Measurements from ENCODE around the gene HRH3. TPM values are rescaled to one million over a fixed set of nuclear protein-coding genes. Genes with fewer than 3 reads are reported as not detected.

The HRH3 gene
- total RNA-seq, 1 experiment from 2014 or later, result not detected

GRCh38 chr20:62202676-62203377 lies 17.3 kb downstream of the HRH3 start:
- no peak for DNase-seq (ENCODE audit: extremely low read depth, low read depth)

- DNase-seq (ENCODE audit: extremely low read depth, low read depth), result no peak
Measured at GRCh38 chr20:62202083-62202395, 18.0 kb downstream of the HRH3 start.

- no peak for DNase-seq (ENCODE audit: extremely low read depth, low read depth)
Measured at GRCh38 chr20:62201173-62202082, 18.6 kb downstream of the HRH3 start.

- no peak for DNase-seq (ENCODE audit: extremely low read depth, low read depth)
Measured at GRCh38 chr20:62200491-62201172, 19.4 kb downstream of the HRH3 start.

- DNase-seq (ENCODE audit: extremely low read depth, low read depth), result no peak
Measured at GRCh38 chr20:62198931-62199330, 21.1 kb downstream of the HRH3 start.

GRCh38 chr20:62198496-62198895 lies 21.6 kb downstream of the HRH3 start:
- no peak for DNase-seq (ENCODE audit: extremely low read depth, low read depth)

- no peak for DNase-seq (ENCODE audit: extremely low read depth, low read depth)
Measured at GRCh38 chr20:62197801-62198200, 22.3 kb downstream of the HRH3 start.

GRCh38 chr20:62197311-62197710 lies 22.8 kb downstream of the HRH3 start:
- no peak for DNase-seq (ENCODE audit: extremely low read depth, low read depth)

- DNase-seq (ENCODE audit: extremely low read depth, low read depth), result no peak
Measured at GRCh38 chr20:62196286-62196685, 23.8 kb downstream of the HRH3 start.

GRCh38 chr20:62195736-62196135 lies 24.3 kb downstream of the HRH3 start:
- DNase-seq (ENCODE audit: extremely low read depth, low read depth), result no peak

GRCh38 chr20:62195075-62195405 lies 25.0 kb downstream of the HRH3 start:
- DNase-seq (ENCODE audit: extremely low read depth, low read depth), result no peak

- DNase-seq (ENCODE audit: extremely low read depth, low read depth), result no peak
Measured at GRCh38 chr20:62193079-62194025, 26.7 kb downstream of the HRH3 start.

GRCh38 chr20:62192635-62193034 lies 27.4 kb downstream of the HRH3 start:
- DNase-seq (ENCODE audit: extremely low read depth, low read depth), result no peak

GRCh38 chr20:62191781-62192559 lies 28.1 kb downstream of the HRH3 start:
- DNase-seq (ENCODE audit: extremely low read depth, low read depth), result no peak

- no peak for DNase-seq (ENCODE audit: extremely low read depth, low read depth)
Measured at GRCh38 chr20:62190639-62191411, 29.3 kb downstream of the HRH3 start.

- no peak for DNase-seq (ENCODE audit: extremely low read depth, low read depth)
Measured at GRCh38 chr20:62186887-62187866, 32.9 kb downstream of the HRH3 start.

- no peak for DNase-seq (ENCODE audit: extremely low read depth, low read depth)
Measured at GRCh38 chr20:62186096-62186426, 34.0 kb downstream of the HRH3 start.
